H1 (cell line): ENCODE measurements around the gene SV2B. TPM values are rescaled to one million over a fixed set of nuclear protein-coding genes. Genes with fewer than 3 reads are reported as not detected.

Source experiments
- polyA plus RNA-seq, 7 experiments: library from polyadenylated mRNA; depleted of rRNA in 3 of 7; stranded (reverse) in 5 of 7; unstranded in 2 of 7; fragments of >200 nt in 5 of 7; fragments of 200-250 nt in 2 of 7; gene quantifications; 1 replicate in 5 of 7; 2 replicates in 1 of 7; 4 replicates in 1 of 7; pipeline versions ENCODE4 v1.2.1 to v1.2.3, GENCODE V29; 2011 to 2013; ENCODE audit warnings: missing spikeins in 2 of 7, mixed read lengths in 2 of 7
- total RNA-seq: library from RNA; stranded (reverse); fragmentation: NEBNext Ultra II Directional; extraction: Animal tissue kit (Norgen Biotek cat#: 25700); gene quantifications from 2 replicates; pipeline ENCODE4 v1.2.1, GENCODE V29; 2021
- TF ChIP-seq, protein P1 (sequence below): IDR thresholded peaks from 2 replicates; pipeline ENCODE4 v1.6.1; 2012; ENCODE audit warnings: inconsistent platforms

SV2B gene
- total and polyA plus RNA-seq, 2 of the 8 experiments (the other 6 are each of a cell fraction or from before 2014, with no cell fraction given), result 0.09 to 0.20 TPM

DNA sequence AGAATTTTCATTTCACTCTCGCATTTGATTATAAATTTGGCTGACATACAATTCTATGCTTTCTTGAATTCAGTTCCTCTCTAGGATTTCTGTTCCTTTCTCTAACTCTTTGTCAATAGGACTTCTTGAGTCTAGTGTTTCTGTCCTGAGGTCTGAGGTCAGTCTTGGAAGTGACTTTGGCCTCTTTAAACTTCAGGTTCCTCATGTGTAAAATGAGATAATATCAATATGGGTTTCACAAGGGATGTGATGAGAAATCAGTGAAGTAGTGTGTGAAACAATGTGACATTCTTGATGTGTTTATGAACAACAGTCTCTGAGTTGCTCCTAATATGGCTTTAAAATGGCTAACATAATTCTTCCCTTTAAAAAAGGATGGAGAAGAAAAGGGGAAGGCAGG is 92.2 kb downstream of the SV2B start (continued):
- TF ChIP-seq, protein P1, sequence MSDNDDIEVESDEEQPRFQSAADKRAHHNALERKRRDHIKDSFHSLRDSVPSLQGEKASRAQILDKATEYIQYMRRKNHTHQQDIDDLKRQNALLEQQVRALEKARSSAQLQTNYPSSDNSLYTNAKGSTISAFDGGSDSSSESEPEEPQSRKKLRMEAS, result no peak
